H1 (cell line): ENCODE measurements around the gene NEURL1B. TPM values are rescaled to one million over a fixed set of nuclear protein-coding genes. Genes with fewer than 3 reads are reported as not detected.

Source experiments
- CTCF ChIA-PET: fragments of 300-600 bp; sonication (Branson Sonifier 250); formaldehyde crosslinking; loops from one replicate; lab custom pipeline; 2021; ENCODE audit not compliant: partially characterized antibody; lab: Charles Lee
- POLR2A ChIA-PET: fragments of 300-600 bp; sonication (Branson Sonifier 250); formaldehyde crosslinking; loops from one replicate; lab custom pipeline; 2021; ENCODE audit warnings: inconsistent platforms; ENCODE audit not compliant: partially characterized antibody; lab: Charles Lee
- DNase-seq, 2 experiments: peaks; one replicate each; pipeline versions ENCODE4 v3.0.0 to v3.0.0-alpha.2; 2010 to 2022; ENCODE audit warnings: low spot score in 2 of 2, low read depth in 1 of 2, mixed read lengths in 1 of 2
- FAIRE-seq: peaks from 2 replicates; lab custom pipeline; 2011; peaks lifted over from hg19 to GRCh38; lab: Jason Lieb, UNC
- H2AFZ ChIP-seq: 2 replicates; pipeline ENCODE4 v1.8.1; 2012; ENCODE audit warnings: low read length, inconsistent platforms
- H2AK5ac ChIP-seq: 2 replicates; pipeline ENCODE4 v1.6.1; 2013; ENCODE audit warnings: low read depth, low read length
- H2BK120ac ChIP-seq: replicated peaks from 2 replicates; pipeline ENCODE3; 2013; ENCODE audit warnings: low read depth, low read length, inconsistent platforms
- H2BK12ac ChIP-seq: 2 replicates; pipeline ENCODE4 v1.6.1; 2013; ENCODE audit warnings: low read depth, low read length
- H2BK15ac ChIP-seq: 2 replicates; pipeline ENCODE4 v1.6.1; 2013; ENCODE audit warnings: low read length
- H2BK20ac ChIP-seq: 2 replicates; pipeline ENCODE4 v1.6.1; 2013; ENCODE audit warnings: low read length
- H2BK5ac ChIP-seq: 2 replicates; pipeline ENCODE4 v1.6.1; 2013; ENCODE audit warnings: low read depth, low read length
- H3K14ac ChIP-seq: 2 replicates; pipeline ENCODE4 v1.6.1; 2013; ENCODE audit warnings: inconsistent platforms; ENCODE audit not compliant: insufficient read length
- H3K18ac ChIP-seq: 2 replicates; pipeline ENCODE4 v1.6.1; 2013; ENCODE audit warnings: low read length; ENCODE audit errors: extremely low read depth
- H3K23ac ChIP-seq: 2 replicates; pipeline ENCODE4 v1.6.1; 2013; ENCODE audit warnings: inconsistent platforms; ENCODE audit not compliant: insufficient read length
- H3K23me2 ChIP-seq: 2 replicates; pipeline ENCODE4 v1.6.1; 2013; ENCODE audit warnings: low read depth, low read length
- H3K27ac ChIP-seq: 2 replicates; pipeline ENCODE4 v1.6.1; 2011; ENCODE audit warnings: low read depth, low read length, inconsistent platforms
- H3K27me3 ChIP-seq, 4 experiments: replicated peaks in 1 of 4; 1 replicate in 1 of 4; 2 replicates in 3 of 4; pipeline versions ENCODE4 v1.6.1 to v1.8.1; 2011 to 2013; ENCODE audit warnings: low read length in 3 of 4, mild to moderate bottlenecking in 3 of 4, inconsistent platforms in 2 of 4, mixed read lengths in 2 of 4, moderate library complexity in 1 of 4; ENCODE audit not compliant: control insufficient read depth in 3 of 4, insufficient read depth in 3 of 4; ENCODE audit errors: extremely low read depth in 1 of 4
- H3K36me3 ChIP-seq, 4 experiments: 2 replicates each; pipeline versions ENCODE4 v1.6.1 to v1.8.1; 2011 to 2013; ENCODE audit warnings: mild to moderate bottlenecking in 4 of 4, low read length in 3 of 4, moderate library complexity in 2 of 4, control low read depth in 1 of 4, inconsistent platforms in 1 of 4; ENCODE audit not compliant: insufficient read depth in 4 of 4, control insufficient read depth in 2 of 4
- H3K4ac ChIP-seq: replicated peaks from 2 replicates; pipeline ENCODE3; 2013; ENCODE audit warnings: low read length, low read depth, mixed read lengths, inconsistent platforms; ENCODE audit not compliant: insufficient read length
- H3K4me1 ChIP-seq, 4 experiments: replicated peaks in 1 of 4; 1 replicate in 1 of 4; 2 replicates in 3 of 4; pipeline versions ENCODE4 v1.6.1 to v1.8.1; 2011 to 2013; ENCODE audit warnings: low read length in 3 of 4, inconsistent platforms in 2 of 4, mixed read lengths in 1 of 4; ENCODE audit not compliant: insufficient read depth in 4 of 4, control insufficient read depth in 3 of 4
- H3K4me2 ChIP-seq, 2 experiments: 2 replicates each; pipeline versions ENCODE4 v1.6.1 to v1.8.1; 2011 to 2013; ENCODE audit warnings: low read depth in 2 of 2, low read length in 2 of 2, control low read depth in 1 of 2, inconsistent platforms in 1 of 2, mild to moderate bottlenecking in 1 of 2; ENCODE audit not compliant: insufficient read depth in 1 of 2
- H3K4me3 ChIP-seq, 4 experiments: fragments of 200-600, 300-600 bp in 1 of 4; sonication (generic), shearing (Covaris generic), sonication (Bioruptor Twin) in 1 of 4; 2 replicates each; pipeline versions ENCODE4 v1.5.1 to v1.8.1; 2011 to 2016; ENCODE audit warnings: low read length in 4 of 4, low read depth in 3 of 4, control low read depth in 2 of 4, inconsistent platforms in 2 of 4, mild to moderate bottlenecking in 2 of 4, mixed read lengths in 1 of 4, moderate library complexity in 1 of 4; ENCODE audit not compliant: insufficient read depth in 2 of 4; ENCODE audit errors: extremely low read depth in 1 of 4
- H3K56ac ChIP-seq: replicated peaks from 2 replicates; pipeline ENCODE3; 2013; ENCODE audit warnings: low read depth, mild to moderate bottlenecking, mixed read lengths, low read length, inconsistent platforms; ENCODE audit not compliant: insufficient read length
- H3K79me1 ChIP-seq: 2 replicates; pipeline ENCODE4 v1.6.1; 2013; ENCODE audit warnings: low read depth, low read length, control low read depth
- H3K79me2 ChIP-seq, 2 experiments: 2 replicates each; pipeline versions ENCODE4 v1.6.1 to v1.8.1; 2012 to 2013; ENCODE audit warnings: low read length in 2 of 2, mild to moderate bottlenecking in 2 of 2, inconsistent platforms in 1 of 2; ENCODE audit not compliant: insufficient read depth in 2 of 2, control insufficient read depth in 1 of 2
- H3K9ac ChIP-seq, 4 experiments: replicated peaks in 1 of 4; 1 replicate in 1 of 4; 2 replicates in 3 of 4; pipeline versions ENCODE4 v1.6.1 to v1.8.1; 2011 to 2013; ENCODE audit warnings: low read depth in 3 of 4, low read length in 3 of 4, control low read depth in 2 of 4, mild to moderate bottlenecking in 2 of 4, moderate library complexity in 2 of 4, inconsistent platforms in 1 of 4; ENCODE audit errors: extremely low read depth in 1 of 4
- H3K9me3 ChIP-seq, 2 experiments: 2 replicates each; pipeline versions ENCODE4 v1.6.1 to v1.8.1; 2012 to 2013; ENCODE audit warnings: mild to moderate bottlenecking in 2 of 2, moderate library complexity in 2 of 2, control low read depth in 1 of 2, inconsistent platforms in 1 of 2, low read depth in 1 of 2, low read length in 1 of 2, mixed read lengths in 1 of 2; ENCODE audit not compliant: insufficient read depth in 2 of 2
- H4K20me1 ChIP-seq, 2 experiments: replicated peaks in 1 of 2; 2 replicates each; pipeline versions ENCODE3 to v1.8.1; 2011 to 2013; ENCODE audit warnings: inconsistent platforms in 2 of 2, low read length in 2 of 2, mild to moderate bottlenecking in 1 of 2; ENCODE audit not compliant: insufficient read depth in 2 of 2, control insufficient read depth in 1 of 2
- H4K5ac ChIP-seq: 2 replicates; pipeline ENCODE4 v1.6.1; 2013; ENCODE audit warnings: low read length, low read depth, mixed read lengths, inconsistent platforms; ENCODE audit not compliant: insufficient read length
- H4K8ac ChIP-seq: 2 replicates; pipeline ENCODE4 v1.8.0; 2013; ENCODE audit warnings: mild to moderate bottlenecking, moderate library complexity, low read length, inconsistent platforms; ENCODE audit not compliant: insufficient read depth; ENCODE audit errors: extremely low read depth
- H4K91ac ChIP-seq: replicated peaks from 2 replicates; pipeline ENCODE3; 2013; ENCODE audit warnings: low read length, mixed read lengths, inconsistent platforms; ENCODE audit not compliant: insufficient read length
- CHD2 ChIP-seq: IDR thresholded peaks from 2 replicates; pipeline ENCODE4 v1.6.1; 2012; ENCODE audit warnings: low read length, improper control_type of control experiment
- GABPA ChIP-seq: IDR thresholded peaks from 2 replicates; pipeline ENCODE4 v1.6.1; 2011; ENCODE audit warnings: mild to moderate bottlenecking, low read length, moderate library complexity, borderline replicate concordance; ENCODE audit not compliant: insufficient read depth
- WGBS, 2 experiments: shearing (Covaris generic) in 1 of 2; methylation state at CpG; one replicate each; pipeline versions ENCODE4 v1.1.6 to v1.1.7; 2013 to 2015; ENCODE audit warnings: low lambda C conversion rate in 2 of 2, mixed read lengths in 2 of 2, inconsistent platforms in 1 of 2, low coverage in 1 of 2, missing lambda C conversion rate in 1 of 2; ENCODE audit not compliant: insufficient replicate concordance in 2 of 2, insufficient coverage in 1 of 2, insufficient read length in 1 of 2; ENCODE audit errors: extremely low coverage in 1 of 2, missing lambda C conversion rate in 1 of 2; 5-methylcytosine and 5-hydroxymethylcytosine counted together
- polyA plus RNA-seq, 7 experiments: library from polyadenylated mRNA; depleted of rRNA in 3 of 7; stranded (reverse) in 5 of 7; unstranded in 2 of 7; fragments of >200 nt in 5 of 7; fragments of 200-250 nt in 2 of 7; gene quantifications; 1 replicate in 5 of 7; 2 replicates in 1 of 7; 4 replicates in 1 of 7; pipeline versions ENCODE4 v1.2.1 to v1.2.3, GENCODE V29; 2011 to 2013; ENCODE audit warnings: missing spikeins in 2 of 7, mixed read lengths in 2 of 7
- total RNA-seq: library from RNA; stranded (reverse); fragmentation: NEBNext Ultra II Directional; extraction: Animal tissue kit (Norgen Biotek cat#: 25700); gene quantifications from 2 replicates; pipeline ENCODE4 v1.2.1, GENCODE V29; 2021

NEURL1B gene
- total and polyA plus RNA-seq, 2 of the 8 experiments (the other 6 are each of a cell fraction or from before 2014, with no cell fraction given): 3.3 to 6.1 TPM

- Histone ChIP-seq H4K8ac (no peak overlapping the region), H2AFZ (no peak overlapping the region), H3K18ac (no peak overlapping the region), H3K4me2 (no peak overlapping the region), H2BK12ac (no peak overlapping the region), H3K4me1 (peaks cover 0 to 9% (median 3%) of the 10 kb centered on the region in 4 experiments; a peak in 5 of 7 replicates), H3K9me3 (no peaks in the 10 kb centered on the region), H2BK15ac (no peak overlapping the region), H2BK120ac (no peak overlapping the region), H3K79me2 (no peaks in the 10 kb centered on the region), H2BK20ac (no peak overlapping the region), H4K20me1 (peaks cover 0 to 3% of the 10 kb centered on the region in 2 experiments), H4K91ac (no peak overlapping the region), H3K27me3 (peaks cover 10 to 37% (median 29%) of the 10 kb centered on the region in 4 experiments), H3K14ac (no peak overlapping the region), H2BK5ac (no peak overlapping the region), H3K23ac (no peak overlapping the region), H3K27ac (no peak overlapping the region), H2AK5ac (no peak overlapping the region), H4K5ac (no peak overlapping the region), H3K4ac (no peak overlapping the region), H3K36me3 (no peaks in the 10 kb centered on the region), H3K4me3 (no peak overlapping the region), H3K23me2 (peaks cover 5% of the 10 kb centered on the region), H3K79me1 (no peaks in the 10 kb centered on the region; the same call in 1 of the 2 replicates), H3K56ac (no peak overlapping the region), H3K9ac (no peak overlapping the region)
- DNase-seq: no peak
- 87% methylated on average over 5 of the region's 5 CpGs; no CpG with 5 or more reads in 1 of the 2 experiments for WGBS, 2 experiments
- ChIA-PET CTCF (interaction anchor here (0.6 to 10.6 kb wide), 5 partner anchors 13 to 47 kb away, joined by 3 to 113 read pairs (median 3); no protein-coding TSS in a partner anchor), POLR2A (no interaction called here)
- no peak for FAIRE-seq
- no peak for TF ChIP-seq GABPA
- peak; percentile 32; the same call in 1 of the 2 replicates for TF ChIP-seq CHD2
These were observed 39.9 kb downstream of the NEURL1B start for GRCh38 chr5:172680921-172681320.
